ENCODE data around the gene CBX6. TPM values are rescaled to one million over a fixed set of nuclear protein-coding genes. Genes with fewer than 3 reads are reported as not detected.

The CBX6 gene
- polyA plus RNA-seq, 3 donors = 9.6 to 26.3 (median 14.9) TPM

DNA sequence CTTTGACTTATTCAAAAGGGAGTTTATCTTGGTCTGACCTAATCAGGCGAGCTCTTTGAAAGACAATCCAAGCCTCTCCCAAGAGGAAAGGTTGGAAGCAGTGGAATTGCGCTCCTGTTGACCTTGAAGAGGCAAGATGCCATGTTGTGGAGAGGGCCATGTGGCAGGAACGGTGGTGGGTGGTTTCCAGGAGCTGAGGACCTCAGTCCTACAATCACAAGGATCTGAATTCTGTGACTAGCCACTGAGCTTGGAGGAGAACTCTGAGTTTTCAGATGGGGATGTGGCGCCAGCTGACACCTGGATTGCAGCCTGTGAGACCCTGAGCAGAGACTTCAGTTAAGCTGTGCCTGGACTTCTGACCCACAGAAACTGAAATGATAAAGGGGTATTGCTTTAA, 6.0 kb upstream of the CBX6 start:
- WGBS, 3 donors = 91 to 97% (median 92%) methylated on average over 4 of the region's 4 CpGs
- no peak overlapping the region for H3K27ac ChIP-seq (ENCODE audit: low read depth, low read length)

DNA sequence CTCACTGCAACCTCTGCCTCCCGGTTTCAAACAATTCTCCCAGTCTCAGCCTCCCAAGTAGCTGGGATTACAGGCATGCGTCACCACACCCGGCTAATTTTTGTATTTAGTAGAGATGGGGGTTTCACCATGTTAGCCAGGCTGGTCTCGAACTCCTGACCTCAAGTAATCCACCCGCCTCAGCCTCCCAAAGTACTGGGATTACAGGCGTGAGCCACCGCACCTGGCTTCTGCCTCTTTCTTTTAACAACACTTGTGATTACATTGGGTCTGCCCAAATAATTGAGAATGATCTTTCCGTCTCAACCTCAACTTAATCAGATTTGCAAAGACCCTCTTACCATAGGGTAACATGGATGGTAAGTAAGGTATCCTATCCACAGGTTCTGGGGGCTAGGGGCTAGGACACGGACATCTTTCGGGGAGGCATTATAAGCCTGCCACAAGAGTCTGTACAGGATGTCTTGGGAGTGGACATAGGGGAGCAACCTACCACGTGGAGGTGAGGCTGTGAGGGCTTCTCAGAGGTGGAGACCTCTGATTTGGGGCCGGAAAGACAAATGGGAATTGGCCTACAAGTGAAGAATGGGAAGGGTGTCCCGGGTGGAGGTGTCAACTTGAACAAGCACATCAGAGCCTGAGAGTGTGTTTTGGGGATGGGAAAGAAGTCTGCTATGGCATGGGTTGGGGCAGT, 2.7 kb upstream of the CBX6 start:
- WGBS, 3 donors = 90 to 92% (median 91%) methylated on average over 13 of the region's 13 CpGs
- no peak overlapping the region for H3K27ac ChIP-seq (ENCODE audit: low read depth, low read length)

DNA sequence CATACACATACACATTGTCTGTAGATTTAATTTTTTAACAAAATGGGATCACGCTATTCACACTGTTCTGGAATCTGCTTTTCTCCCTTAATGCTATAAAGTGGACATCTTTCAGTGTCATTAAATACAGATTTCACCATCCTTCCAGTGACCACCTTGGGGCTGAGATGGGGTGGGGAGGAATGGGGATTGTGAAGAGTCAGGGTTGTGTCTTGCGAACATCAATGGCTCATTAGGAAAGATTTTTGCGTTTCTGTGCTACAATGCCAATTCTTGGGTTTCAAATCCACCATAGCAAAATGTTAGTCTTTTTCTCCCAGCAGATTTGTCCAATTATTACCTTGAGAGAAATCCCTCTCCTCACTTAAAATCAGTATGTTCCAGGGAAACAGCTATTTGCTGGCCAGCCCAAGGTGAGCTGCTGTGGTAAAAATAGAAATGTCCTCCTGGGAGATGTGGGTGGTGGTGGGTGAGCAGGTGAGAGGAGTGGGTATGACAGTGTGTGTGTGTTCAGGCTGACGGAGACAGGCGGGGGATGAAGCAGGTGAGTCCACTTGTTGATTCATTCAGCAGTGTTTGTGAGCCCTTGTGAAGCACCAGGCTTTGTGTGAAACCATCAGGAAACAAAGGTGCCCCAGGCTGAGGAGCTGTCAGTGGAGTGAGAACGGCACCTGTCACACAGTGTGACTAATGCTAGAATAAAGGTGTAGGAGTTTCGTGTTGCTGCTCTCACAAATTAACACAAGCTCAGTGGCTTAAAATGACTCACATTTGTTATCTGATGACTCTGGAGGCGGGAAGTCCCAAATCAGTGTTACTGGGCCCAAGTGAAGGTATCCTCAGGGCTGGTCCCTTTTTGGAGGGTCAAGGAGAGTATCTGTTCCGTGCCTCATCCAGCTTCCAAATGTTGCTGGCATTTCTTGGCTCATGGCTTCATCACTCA, 1.7 kb upstream of the CBX6 start:
- no peak overlapping the region for H3K27ac ChIP-seq (ENCODE audit: low read depth, low read length)
- 76 to 81% (median 78%) methylated on average over 9 of the region's 9 CpGs for WGBS, 3 donors

DNA sequence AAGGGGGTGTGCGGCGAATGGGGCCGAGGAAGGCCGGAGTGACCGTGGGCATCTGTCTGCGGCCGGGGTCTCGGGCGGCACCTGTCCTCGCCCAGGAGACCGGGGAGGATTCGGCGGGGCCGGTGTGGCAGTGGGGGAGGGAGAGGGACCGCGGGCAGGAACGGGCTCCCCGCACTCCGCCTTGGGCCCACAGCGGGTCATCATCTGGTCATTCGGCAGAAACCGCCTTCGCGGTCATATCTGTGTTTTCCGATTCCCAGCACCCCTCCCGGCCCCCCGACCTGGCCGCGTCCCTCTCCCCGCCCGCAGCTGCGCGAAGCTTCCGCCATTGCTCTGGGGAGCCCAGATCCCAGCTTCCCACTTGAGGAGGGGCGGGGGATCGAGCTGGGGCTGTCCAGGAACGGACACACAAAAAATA, 824 bp upstream of the CBX6 start:
- 0 to 1% (median 1%) methylated on average over 32 to 37 of the region's 37 CpGs for WGBS, 3 donors
- H3K27ac ChIP-seq (ENCODE audit: low read depth, low read length) = peak overlapping the region; percentile 51

DNA sequence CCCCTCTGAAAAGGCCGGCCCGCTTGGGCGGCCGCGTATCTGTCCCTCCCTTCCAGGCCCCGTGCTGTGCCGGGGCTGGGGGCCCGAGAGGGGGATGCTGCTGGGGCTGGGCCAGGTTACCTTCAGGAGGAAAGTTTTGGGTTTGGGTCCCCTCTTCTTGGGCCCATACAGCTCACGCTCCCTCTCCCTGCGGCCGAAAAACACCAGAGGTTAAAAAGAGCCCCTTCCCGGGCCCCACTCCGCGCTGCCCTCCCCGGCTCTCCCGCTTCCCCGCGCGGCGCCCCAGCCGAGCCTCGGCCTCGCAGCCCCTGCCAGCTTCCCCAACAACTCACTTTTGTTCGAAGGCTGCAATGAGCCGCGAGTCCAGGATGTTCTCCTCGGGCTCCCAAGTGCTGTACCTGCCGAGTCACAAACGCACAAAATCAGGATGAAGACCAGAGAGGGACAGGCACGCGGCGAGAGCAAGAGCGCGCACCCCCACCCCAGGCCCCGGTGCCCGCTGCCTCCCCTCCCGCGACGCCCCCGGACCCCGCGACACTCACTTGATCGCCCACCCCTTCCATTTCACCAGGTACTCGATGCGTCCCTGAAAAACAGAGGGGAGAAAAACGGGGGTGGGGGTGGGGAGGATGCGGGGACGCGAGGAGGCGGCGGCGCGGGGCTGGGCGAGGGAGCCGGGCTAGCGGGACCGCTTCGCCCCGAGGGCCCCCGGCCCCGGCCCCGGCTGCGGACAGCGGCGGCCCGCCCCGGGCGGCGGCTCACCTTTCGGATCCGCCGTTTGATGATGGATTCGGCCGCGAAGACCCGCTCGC, 450 bp downstream of the CBX6 start:
- 1 to 2% (median 1%) methylated on average over 46 to 76 of the region's 77 CpGs for WGBS, 3 donors

DNA sequence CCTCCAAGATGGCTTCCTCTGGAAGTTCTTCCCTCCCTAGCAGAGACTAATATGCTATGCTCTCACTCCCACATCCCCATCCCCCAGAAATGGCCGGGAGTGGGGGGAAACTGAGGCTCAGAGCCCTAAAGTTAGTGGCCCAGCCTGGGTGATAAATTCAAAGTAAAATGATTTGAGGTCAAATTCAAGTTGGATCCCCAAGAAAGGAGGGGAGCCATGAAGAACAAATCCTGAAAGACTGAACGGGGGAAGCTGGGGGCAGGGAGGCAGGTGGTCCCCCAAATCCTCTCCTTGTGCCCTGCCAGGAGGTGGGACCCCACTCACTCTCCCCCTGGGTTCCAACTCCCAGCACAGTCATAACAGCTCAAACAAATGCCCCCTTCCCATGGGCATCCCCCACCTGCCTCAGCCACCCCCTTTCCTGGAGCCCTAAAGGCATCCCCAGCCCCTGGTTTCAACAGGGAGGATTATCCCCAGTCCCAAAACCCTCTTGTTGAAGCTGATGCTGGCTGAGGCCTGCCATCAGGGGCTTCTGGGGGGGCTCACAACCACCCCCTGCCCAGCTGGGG, 1.1 kb downstream of the CBX6 start:
- WGBS, 3 donors = 8 to 25% (median 23%) methylated on average over 2 of the region's 2 CpGs

More for the DNA sequence above, 450 bp downstream of the CBX6 start:
- no peak overlapping the region for H3K27ac ChIP-seq (ENCODE audit: low read depth, low read length)

DNA sequence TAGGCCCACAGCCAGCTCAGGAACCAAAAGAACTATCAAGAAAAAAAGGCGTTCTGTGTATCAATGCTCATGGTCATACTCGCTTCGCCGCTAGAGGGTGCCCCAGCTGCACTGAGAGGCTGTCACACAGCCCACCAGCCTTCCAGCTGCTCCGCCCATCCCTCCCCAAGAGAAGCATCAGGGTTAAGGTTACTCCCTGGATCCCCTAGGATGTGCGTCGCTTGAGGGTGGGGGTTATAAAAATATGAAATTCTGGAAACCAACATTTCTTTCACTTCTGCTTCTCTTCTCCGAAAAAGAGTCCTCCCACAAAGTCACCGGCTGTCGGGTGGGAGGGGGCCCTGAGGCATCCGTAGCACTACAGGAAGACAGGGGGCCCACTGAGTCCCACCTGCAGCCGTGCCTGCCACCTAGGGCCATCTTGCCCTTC, 1.7 kb downstream of the CBX6 start:
- H3K27ac ChIP-seq (ENCODE audit: low read depth, low read length) = no peak overlapping the region
- 2 to 13% (median 7%) methylated on average over 12 of the region's 12 CpGs for WGBS, 3 donors

More for the DNA sequence above, 1.1 kb downstream of the CBX6 start:
- no peak overlapping the region for H3K27ac ChIP-seq (ENCODE audit: low read depth, low read length)

DNA sequence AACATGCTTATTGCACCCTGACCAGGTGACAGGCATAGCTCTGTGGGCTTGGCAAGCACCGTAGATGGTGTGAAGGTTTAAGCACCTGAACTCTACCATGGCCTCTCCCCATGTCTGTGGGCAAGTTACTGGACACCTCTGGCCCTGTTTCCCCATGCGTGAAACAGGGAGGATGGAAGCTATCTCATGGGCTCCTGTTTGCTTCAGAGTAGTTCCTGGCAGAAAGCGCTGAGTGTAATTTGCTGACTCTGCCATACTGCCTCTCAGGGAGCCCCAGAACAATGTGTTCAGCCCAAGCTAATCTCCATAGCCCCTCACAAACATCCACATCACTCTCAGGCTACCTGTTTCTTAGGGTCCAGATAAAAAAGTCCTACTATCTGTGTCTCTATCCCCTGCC, 2.4 kb downstream of the CBX6 start:
- 80 to 92% (median 80%) methylated on average over 3 of the region's 3 CpGs for WGBS, 3 donors
- H3K27ac ChIP-seq (ENCODE audit: low read depth, low read length) = no peak overlapping the region

DNA sequence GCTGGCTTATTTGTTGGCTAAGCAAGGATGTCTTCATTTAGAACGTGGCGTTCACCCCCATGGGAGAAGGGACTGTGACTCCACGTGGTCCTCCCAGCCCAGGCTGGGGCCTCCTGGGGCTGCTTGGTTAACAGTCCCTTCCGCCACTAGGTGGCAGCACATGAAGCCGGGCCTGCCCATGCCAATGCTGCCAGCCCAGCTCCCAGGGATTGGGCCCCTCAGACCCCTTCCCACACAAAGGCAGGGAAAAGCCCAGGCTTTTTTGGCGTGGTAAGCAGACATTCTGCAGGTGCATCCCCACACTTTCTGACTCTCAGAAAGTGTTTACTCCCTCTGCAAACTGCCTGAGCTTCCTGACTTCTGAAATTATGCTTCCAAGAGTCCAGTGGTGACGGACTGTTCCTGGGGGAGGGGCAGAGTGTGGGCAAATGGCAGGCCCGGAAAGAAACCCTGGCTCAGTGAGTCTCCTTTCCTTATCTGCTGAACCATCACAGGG, 3.1 kb downstream of the CBX6 start:
- no peak overlapping the region for H3K27ac ChIP-seq (ENCODE audit: low read depth, low read length)

DNA sequence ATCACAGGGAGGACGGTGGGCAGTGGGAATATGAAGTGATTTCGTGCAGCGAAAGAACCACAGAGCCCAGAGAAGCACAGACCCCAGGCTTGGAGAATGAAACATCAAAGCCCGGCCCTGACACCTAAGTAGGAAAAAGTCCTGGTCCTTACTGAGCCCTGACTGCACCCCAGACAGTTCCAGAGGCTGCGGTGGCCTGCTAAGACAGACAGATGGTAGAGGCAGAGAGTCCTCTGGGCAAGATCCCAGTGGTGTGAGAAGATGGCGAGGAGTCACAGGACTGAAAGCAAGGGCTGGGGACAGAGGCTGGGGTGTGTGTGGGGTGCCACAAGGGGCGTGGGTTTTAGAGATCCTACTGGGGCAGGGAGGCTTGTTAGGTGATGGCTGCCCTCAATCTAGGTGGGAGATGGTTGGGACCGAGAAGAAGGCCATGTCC, 3.7 kb downstream of the CBX6 start:
- H3K27ac ChIP-seq (ENCODE audit: low read depth, low read length) = no peak overlapping the region
- WGBS, 3 donors = 91 to 95% (median 94%) methylated on average over 8 of the region's 8 CpGs

More for the DNA sequence above, 3.1 kb downstream of the CBX6 start:
- WGBS, 3 donors = 12 to 17% (median 13%) methylated on average over 8 of the region's 8 CpGs

DNA sequence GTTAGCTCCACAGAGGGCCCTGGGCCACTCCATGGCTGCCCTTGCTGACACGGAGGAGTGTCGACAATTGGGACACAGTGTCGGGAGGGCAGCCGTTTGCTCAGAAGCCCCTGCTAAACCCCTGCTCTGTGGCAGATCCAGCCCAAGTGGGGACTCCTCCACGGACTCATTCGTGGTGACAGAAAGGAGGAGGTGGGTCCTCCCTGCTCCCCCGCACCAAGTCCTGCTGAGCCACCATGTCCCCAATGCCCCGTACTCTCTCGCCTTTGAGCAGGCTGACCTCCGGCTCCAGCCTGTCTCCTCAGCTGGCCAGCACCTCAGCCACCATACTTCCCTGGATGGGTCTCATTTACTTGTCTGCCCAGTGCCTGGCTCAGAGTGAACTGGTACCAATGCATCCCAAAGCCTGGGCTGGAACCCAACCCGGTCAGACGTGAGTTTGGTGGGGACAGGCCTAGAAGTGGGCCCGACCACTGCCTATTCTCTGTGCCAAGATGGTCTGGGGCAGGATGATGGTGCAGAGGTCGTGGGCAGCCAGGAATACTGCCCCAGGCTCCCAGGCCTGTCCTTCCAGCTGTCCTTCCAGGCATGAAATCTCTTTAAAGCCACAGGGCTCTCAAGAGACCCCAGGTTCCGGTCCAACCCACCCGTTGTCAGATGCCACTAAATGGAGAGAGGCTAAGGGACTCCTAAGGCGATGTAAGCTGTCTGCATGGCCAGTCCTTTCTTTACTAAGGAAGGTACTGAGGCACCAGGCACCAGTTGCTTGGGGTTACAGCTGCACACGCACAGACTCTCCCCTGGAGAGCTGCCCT, 4.3 kb downstream of the CBX6 start:
- no peak overlapping the region for H3K27ac ChIP-seq (ENCODE audit: low read depth, low read length)
- 88 to 94% (median 93%) methylated on average over 17 to 18 of the region's 18 CpGs for WGBS, 3 donors

DNA sequence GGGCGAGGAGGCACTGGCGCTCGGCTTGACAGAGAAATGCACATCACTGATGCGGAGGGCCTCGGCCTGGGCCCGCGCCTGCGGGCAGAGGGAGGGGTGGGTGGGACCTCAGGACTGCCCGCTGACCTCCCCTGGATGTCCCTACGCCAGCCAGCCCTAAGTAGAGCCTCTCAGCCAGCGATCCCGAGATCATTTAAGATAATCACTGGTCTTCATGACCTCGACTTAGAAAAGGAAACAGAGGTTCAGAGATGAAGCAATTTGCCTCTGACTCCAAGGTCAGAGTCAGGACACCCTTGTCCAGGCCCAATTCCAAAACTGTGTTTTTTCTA, 4.9 kb downstream of the CBX6 start:
- 82 to 88% (median 87%) methylated on average over 10 to 13 of the region's 13 CpGs for WGBS, 3 donors
- no peak overlapping the region for H3K27ac ChIP-seq (ENCODE audit: low read depth, low read length)

DNA sequence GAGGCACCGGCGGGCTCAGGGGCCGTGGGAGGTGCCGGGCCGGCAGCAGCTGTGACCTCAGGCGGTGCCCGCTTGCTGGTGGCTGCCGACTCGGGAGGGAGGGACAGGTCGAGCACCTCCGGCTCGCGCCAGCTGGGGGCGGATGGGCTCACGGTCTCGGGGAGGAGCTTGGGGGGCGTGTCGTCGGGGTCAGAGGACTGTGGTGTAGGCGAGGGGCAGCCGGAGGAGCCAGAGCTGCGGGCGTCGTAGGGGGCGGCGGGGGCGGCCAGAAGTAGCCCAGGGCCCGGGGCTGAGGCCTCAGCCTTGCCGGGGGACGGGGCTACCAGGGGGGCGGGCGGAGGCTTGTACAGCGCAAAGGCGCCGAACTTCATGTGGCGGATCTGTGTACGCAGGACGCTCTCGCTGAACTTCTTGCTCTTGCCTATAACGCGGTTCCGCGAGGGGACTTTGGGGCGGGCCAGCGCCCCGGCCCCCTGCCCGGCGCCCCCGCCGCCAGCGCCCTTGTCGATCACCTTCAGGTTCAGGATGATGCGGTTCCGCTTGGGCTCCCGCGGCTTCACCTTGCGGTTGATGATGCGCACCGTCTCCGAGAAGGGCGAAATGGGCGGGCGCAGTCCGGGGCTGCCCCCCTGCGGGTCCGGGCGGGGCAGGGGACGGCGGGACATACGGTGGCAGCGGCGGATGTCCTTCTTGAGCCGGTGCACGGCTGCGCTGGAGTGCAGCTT, 5.5 kb downstream of the CBX6 start:
- 71 to 85% (median 85%) methylated on average over 60 to 75 of the region's 75 CpGs for WGBS, 3 donors
- no peak overlapping the region for H3K27ac ChIP-seq (ENCODE audit: low read depth, low read length)

DNA sequence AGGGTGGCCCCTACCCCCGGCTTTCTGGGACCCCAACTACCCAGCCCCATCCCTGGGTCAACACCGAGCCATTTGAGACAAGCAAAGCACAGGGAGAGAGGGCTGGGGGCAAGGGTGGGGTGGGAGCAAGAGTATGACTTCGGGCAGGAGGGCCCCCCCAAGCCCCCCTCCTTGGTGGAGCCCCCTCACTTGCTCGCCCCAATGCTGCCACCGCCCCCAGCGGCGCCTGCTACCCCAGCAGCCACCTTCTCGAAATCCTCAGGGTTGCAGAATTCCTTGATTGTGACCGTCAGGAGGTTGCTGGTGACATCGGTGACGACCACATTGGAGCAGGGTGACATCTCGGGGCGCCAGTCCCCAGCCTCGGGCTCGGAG, 6.0 kb downstream of the CBX6 start:
- H3K27ac ChIP-seq (ENCODE audit: low read depth, low read length) = no peak overlapping the region
- WGBS, 3 donors = 80 to 87% (median 87%) methylated on average over 10 to 15 of the region's 15 CpGs

DNA sequence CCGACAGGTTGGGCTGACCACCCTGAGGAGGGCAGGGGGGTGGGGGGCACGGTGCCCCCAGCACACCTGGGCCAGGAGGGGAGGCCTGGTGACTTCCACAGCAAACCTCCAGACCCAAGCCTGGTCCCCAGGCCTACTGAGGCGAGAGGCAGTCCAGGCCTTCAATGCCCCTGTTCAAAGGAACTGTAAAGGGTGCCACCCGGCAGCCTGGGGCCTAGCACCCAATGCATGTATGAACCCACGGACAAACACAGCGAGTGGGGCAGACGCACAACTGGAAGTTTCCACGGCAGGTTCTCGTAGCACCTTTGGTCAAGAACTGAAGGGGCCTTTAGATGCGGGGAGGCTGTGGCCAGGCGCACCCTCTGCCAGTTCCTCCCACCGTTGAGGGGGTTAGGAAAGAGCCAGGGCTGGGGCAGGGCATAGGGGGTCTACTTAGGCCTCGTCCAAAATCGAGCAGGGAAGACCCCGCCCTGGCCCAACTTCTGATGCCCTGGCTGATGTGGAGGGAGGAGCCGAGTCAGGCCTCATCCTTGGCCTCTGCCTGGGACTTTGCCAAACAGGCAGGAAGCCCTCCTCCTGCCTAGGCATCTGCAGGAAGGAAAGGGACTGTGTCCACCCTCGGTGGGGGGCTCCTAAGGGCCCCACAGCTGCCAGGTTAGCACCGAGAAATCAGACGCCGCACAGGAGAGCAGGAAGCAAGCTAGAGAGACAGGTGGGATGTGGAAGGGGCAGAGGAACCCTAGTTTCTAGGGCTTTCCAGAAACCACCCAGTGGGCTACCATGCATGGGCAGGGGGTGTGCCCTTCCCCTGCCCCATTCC, 6.6 kb downstream of the CBX6 start:
- no peak overlapping the region for H3K27ac ChIP-seq (ENCODE audit: low read depth, low read length)
- 66 to 81% (median 75%) methylated on average over 18 to 20 of the region's 20 CpGs for WGBS, 3 donors

Measured in adipose tissue (tissue), 3 donors.